ENCODE measurements around the gene RSPH9. TPM values are rescaled to one million over a fixed set of nuclear protein-coding genes. Genes with fewer than 3 reads are reported as not detected.
"Not testable (repeated sequence)": the region's sequence is repeated elsewhere in the genome, so short reads cannot be mapped to it uniquely, and the experiment has no call there.

RSPH9 gene
- total RNA-seq, 1 donor from 2014 or later = 0.22 TPM

DNA sequence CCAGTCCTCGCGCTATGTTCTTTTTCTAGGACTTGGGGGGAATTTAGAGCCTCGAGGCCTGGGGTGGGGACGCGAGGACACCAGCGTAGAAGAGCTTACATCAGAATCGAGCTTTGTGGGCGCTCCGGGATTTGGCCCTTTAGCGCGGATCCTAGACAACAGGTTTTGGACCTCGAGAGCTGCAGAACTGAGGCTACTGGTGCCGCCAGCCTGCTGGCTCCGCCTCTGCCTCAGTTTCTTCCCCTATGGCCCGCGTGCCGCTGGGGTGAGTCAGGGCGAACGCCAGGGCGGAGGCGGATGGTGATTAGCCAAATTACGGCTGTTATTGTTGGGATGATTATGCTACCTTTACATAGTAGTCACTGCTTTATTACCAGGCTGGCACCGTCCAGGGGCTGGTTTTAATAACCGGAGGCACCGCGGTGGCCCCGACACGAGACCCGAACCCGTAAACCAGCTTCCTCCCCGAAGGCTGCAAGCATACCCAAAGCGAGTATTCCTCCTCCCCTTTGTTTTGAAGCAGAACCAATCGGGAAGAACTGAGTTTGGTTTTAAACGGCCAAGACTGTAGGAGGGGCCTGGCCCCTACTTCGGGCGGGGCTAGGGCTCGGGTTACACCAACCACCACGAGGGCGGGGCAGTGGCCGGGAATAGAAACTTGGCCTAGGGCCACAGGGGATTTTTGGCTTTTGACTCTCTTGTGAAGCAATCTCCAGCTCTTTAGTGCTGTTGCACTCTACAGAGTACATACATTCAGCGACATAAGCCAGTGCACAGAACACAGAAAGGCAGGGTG is 15.1 kb upstream of the RSPH9 start:
- peak overlapping the region; percentile 94 for H3K4me3 Mint-ChIP-seq (ENCODE audit: unreplicated experiment)
- TF ChIP-seq, protein P1, sequence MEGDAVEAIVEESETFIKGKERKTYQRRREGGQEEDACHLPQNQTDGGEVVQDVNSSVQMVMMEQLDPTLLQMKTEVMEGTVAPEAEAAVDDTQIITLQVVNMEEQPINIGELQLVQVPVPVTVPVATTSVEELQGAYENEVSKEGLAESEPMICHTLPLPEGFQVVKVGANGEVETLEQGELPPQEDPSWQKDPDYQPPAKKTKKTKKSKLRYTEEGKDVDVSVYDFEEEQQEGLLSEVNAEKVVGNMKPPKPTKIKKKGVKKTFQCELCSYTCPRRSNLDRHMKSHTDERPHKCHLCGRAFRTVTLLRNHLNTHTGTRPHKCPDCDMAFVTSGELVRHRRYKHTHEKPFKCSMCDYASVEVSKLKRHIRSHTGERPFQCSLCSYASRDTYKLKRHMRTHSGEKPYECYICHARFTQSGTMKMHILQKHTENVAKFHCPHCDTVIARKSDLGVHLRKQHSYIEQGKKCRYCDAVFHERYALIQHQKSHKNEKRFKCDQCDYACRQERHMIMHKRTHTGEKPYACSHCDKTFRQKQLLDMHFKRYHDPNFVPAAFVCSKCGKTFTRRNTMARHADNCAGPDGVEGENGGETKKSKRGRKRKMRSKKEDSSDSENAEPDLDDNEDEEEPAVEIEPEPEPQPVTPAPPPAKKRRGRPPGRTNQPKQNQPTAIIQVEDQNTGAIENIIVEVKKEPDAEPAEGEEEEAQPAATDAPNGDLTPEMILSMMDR (IDR thresholded peaks at IDR 0.05) = no peak
- H3K27me3 Mint-ChIP-seq (ENCODE audit: low read depth) = no peaks in the 10 kb centered on the region
- H3K9me3 Mint-ChIP-seq (ENCODE audit: low read depth) = no peaks in the 10 kb centered on the region
- peak overlapping the region; percentile 100 for H3K27ac Mint-ChIP-seq (ENCODE audit: unreplicated experiment)
- peaks cover 44% of the 10 kb centered on the region for H3K4me1 Mint-ChIP-seq (ENCODE audit: low read depth)
- peaks cover 12% of the 10 kb centered on the region for H3K36me3 Mint-ChIP-seq (ENCODE audit: low read depth)
- no peak for DNase-seq (ENCODE audit: low spot score)

DNA sequence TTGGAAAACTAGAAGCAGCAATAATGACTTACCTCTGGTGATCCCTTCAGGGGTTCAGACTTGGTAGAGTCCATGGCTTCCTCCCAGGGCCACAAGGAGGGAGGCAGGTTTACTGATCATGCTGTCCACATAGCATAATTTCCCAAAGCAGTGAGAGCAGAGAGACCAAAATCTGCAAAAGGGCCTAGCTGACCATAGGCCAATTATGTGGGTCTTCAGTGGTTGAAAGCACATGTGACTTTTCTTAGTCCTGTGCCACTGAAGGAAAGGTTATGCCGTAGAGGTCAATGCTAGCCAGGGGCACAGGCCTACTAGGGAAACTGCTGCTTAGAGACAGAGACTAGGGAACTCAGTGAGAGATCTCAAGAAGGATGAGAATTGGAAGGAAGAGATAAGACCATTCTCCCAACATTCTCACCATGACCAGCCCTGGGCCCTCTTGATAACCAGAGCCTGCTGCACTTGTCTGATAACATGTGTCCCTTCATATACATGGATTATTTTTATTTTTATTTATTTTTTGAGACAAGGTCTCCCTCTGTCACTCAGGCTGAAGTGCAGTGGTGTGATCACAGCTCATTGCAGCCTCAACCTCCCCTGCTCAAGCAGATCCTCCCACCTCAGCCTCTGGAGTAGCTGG is 13.7 kb upstream of the RSPH9 start:
- no peak for DNase-seq (ENCODE audit: low spot score)
- Mint-ChIP-seq H3K4me3 (ENCODE audit: unreplicated experiment) (peak overlapping the region; percentile 49), H3K36me3 (ENCODE audit: low read depth) (peaks cover 6% of the 10 kb centered on the region), H3K9me3 (ENCODE audit: low read depth) (no peaks in the 10 kb centered on the region), H3K27me3 (ENCODE audit: low read depth) (no peaks in the 10 kb centered on the region), H3K4me1 (ENCODE audit: low read depth) (peaks cover 41% of the 10 kb centered on the region), H3K27ac (ENCODE audit: unreplicated experiment) (peak overlapping the region; percentile 69)
- TF ChIP-seq, protein P1 (IDR thresholded peaks at IDR 0.05) = no peak

DNA sequence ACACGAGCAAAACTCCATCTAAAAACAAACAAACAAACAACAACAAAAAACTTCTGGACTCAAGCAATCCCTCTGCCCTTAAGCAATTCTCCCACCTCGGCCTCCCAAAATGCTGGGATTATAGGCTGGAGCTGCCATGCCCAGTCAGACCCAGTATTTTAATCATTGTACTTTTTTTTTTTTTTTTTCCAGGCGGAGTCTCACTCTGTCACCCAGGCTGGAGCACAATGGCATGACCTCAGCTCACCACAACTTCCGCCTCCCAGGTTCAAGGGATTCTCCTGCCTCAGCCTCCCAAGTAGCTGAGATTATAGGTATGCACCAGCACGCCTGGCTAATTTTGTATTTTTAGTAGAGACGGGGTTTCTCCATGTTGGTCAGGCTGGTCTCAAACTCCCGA is 11.8 kb upstream of the RSPH9 start:
- H3K4me1 Mint-ChIP-seq (ENCODE audit: low read depth) = peaks cover 34% of the 10 kb centered on the region
- H3K4me3 Mint-ChIP-seq (ENCODE audit: unreplicated experiment); DNase-seq (ENCODE audit: low spot score); H3K27me3 Mint-ChIP-seq (ENCODE audit: low read depth); H3K9me3 Mint-ChIP-seq (ENCODE audit: low read depth); H3K27ac Mint-ChIP-seq (ENCODE audit: unreplicated experiment); H3K36me3 Mint-ChIP-seq (ENCODE audit: low read depth): not testable (repeated sequence)

DNA sequence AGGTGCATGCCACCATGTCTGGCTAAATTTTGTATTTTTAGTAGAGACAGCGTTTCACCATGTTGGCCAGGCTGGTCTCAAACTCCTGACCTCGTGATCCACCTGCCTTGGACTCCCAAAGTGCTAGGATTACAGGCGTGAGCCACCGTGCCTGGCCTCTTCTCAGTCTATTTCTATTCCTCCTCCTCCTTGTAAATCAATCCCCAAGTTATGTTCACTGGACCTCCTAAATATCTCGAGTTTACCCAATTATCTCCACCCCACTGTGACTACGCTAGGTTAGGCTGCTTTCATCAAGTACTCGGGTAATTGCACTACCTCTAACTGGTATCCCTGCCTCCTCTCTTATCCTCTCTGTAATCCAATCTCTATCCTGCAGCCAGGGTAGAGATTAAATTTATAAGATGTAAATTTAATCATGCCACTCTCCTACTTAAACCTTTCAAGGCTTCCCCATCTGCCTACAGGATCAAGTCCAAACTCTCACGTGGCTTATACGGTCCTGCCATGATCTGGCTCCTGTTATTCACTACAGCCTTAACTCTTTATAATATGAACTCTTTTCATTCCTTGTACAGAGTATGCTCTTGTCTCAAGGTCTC is 10.0 kb upstream of the RSPH9 start:
- TF ChIP-seq, protein P1 (IDR thresholded peaks at IDR 0.05) = no peak
- peaks cover 6% of the 10 kb centered on the region for H3K36me3 Mint-ChIP-seq (ENCODE audit: low read depth)
- no peak overlapping the region for H3K4me3 Mint-ChIP-seq (ENCODE audit: unreplicated experiment)
- H3K9me3 Mint-ChIP-seq (ENCODE audit: low read depth) = no peaks in the 10 kb centered on the region
- H3K27ac Mint-ChIP-seq (ENCODE audit: unreplicated experiment) = peak overlapping the region; percentile 91
- DNase-seq (ENCODE audit: low spot score) = no peak
- H3K27me3 Mint-ChIP-seq (ENCODE audit: low read depth) = no peaks in the 10 kb centered on the region
- H3K4me1 Mint-ChIP-seq (ENCODE audit: low read depth) = peaks cover 37% of the 10 kb centered on the region

DNA sequence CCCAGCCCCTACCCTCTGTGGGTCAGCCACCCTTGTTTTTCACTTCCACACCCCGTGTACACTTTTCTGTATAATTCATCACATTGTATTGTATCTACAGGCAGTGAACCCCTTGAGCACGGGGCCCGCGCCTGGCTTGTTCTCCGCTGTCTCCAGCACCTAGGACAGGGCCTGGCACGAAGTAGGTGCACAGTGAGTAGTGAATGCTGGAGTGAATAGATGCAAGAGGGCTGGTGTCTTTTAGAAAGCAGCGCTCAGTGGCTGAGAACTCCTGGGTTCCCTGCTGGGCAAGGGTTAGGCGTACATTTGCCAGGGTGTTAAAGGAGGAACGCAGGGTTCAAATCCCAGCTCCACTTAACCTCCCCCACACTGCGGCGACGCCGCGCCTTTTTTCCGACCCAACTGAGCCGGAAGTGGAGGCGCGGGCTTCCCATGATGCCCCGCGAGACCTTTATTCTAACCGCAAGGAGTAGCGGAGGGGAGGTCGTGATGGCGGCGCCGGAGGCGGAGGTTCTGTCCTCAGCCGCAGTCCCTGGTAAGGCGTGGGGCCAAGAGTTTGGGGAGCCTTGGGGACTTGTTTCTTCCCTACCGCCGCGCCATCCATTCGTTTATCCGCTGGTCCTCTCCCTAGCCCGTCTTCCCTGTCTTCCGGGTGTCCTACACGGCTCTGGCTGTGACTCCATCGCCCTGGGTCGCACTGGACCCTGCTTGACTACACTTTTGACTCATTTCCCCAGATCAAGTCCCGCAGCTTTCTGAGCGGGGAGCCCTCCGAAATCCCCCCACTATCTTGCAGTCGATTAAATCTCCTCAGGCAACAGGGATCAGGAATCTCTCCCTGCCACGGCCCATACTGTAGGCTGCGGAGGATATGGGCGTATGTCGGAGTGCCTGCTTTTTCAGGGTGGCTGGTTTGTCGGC is 9.2 kb upstream of the RSPH9 start, which contains the start of gene MAD2L1BP:
MAD2L1BP (plus strand) TSS at position 454 of the 921 bp plus-strand sequence; CDS start at position 490, 36 bp downstream.
- H3K36me3 Mint-ChIP-seq (ENCODE audit: low read depth) = peaks cover 14% of the 10 kb centered on the region
- no peaks in the 10 kb centered on the region for H3K9me3 Mint-ChIP-seq (ENCODE audit: low read depth)
- H3K27ac Mint-ChIP-seq (ENCODE audit: unreplicated experiment) = peak within 1 kb of the TSS; percentile 91
- no peaks in the 10 kb centered on the region for H3K27me3 Mint-ChIP-seq (ENCODE audit: low read depth)
- TF ChIP-seq, protein P1 (IDR thresholded peaks at IDR 0.05) = no peak
- peak; percentile 33 for DNase-seq (ENCODE audit: low spot score)
- peak within 1 kb of the TSS; percentile 99 for H3K4me3 Mint-ChIP-seq (ENCODE audit: unreplicated experiment)
- peaks cover 31% of the 10 kb centered on the region for H3K4me1 Mint-ChIP-seq (ENCODE audit: low read depth)
